Measurements from ENCODE around the gene TP53I11. TPM values are rescaled to one million over a fixed set of nuclear protein-coding genes. Genes with fewer than 3 reads are reported as not detected.

TP53I11 gene
- total and polyA plus RNA-seq, 10 donors, result 10.2 to 169 (median 96.2) TPM

- Histone ChIP-seq H3K36me3 (no peaks in the 10 kb centered on the region), H3K27me3 (replicated peaks in 1 of 7) (no peaks in the 10 kb centered on the region), H3K4me3 (no peak overlapping the region), H3K27ac (no peak overlapping the region), H3K9me3 (no peaks in the 10 kb centered on the region), H3K4me1 (peaks cover 0 to 10% (median 7%) of the 10 kb centered on the region in 6 donors)
- intact Hi-C loops (cut with DNase I; ENCODE audit: low total_unique reads), result loop anchor here (5.0 to 10.0 kb wide), 2 partner anchors 181 to 409 kb away; no protein-coding TSS in a partner anchor
- DNase-seq, result no peak
- TF ChIP-seq POLR2AphosphoS5 (IDR thresholded peaks at IDR 0.05) (no peak), POLR2A (IDR thresholded peaks at IDR 0.05) (no peak), CTCF (IDR thresholded peaks at IDR 0.05 in 8 of 11, conservative IDR thresholded peaks at IDR 0.05 in 3 of 11) (no peak)
- 76 to 87% (median 84%) methylated on average over 8 of the region's 8 CpGs for WGBS, 5 donors
Measured at GRCh38 chr11:44926036-44926435, 24.6 kb downstream of the TP53I11 start.

- Histone ChIP-seq H3K36me3 (peaks cover 0 to 5% (median 0%) of the 10 kb centered on the region in 6 donors), H3K9me3 (no peaks in the 10 kb centered on the region), H3K27me3 (replicated peaks in 1 of 7) (no peaks in the 10 kb centered on the region), H3K4me1 (peaks cover 0 to 10% (median 7%) of the 10 kb centered on the region in 6 donors), H3K27ac (no peak overlapping the region), H3K4me3 (no peak overlapping the region)
- intact Hi-C loops (cut with DNase I; ENCODE audit: low total_unique reads), result loop anchor here (10.0 kb wide), 1 partner anchor 411 kb away; no protein-coding TSS in a partner anchor
- no peak for DNase-seq
- WGBS, 5 donors, result 87 to 100% (median 94%) methylated on average over 3 of the region's 3 CpGs
- TF ChIP-seq POLR2A (IDR thresholded peaks at IDR 0.05), result no peak
- no peak for TF ChIP-seq CTCF (IDR thresholded peaks at IDR 0.05 in 8 of 11, conservative IDR thresholded peaks at IDR 0.05 in 3 of 11)
- TF ChIP-seq POLR2AphosphoS5 (IDR thresholded peaks at IDR 0.05), result no peak
Measured at GRCh38 chr11:44923806-44924205, 26.9 kb downstream of the TP53I11 start.

GRCh38 chr11:44923115-44923514 is 27.6 kb downstream of the TP53I11 start:
- 60 to 82% (median 63%) methylated on average over 7 of the region's 7 CpGs for whole genome bisulfite sequencing, 5 donors
- Histone ChIP-seq H3K27ac (no peak overlapping the region), H3K9me3 (no peaks in the 10 kb centered on the region), H3K36me3 (peaks cover 0 to 5% (median 0%) of the 10 kb centered on the region in 6 donors), H3K27me3 (replicated peaks in 1 of 7) (no peaks in the 10 kb centered on the region), H3K4me1 (peaks cover 0 to 10% (median 7%) of the 10 kb centered on the region in 6 donors), H3K4me3 (no peak overlapping the region)
- intact Hi-C loops (cut with DNase I; ENCODE audit: low total_unique reads), result loop anchor here (10.0 kb wide), 1 partner anchor 412 kb away; no protein-coding TSS in a partner anchor
- no peak for DNase-seq
- no peak for TF ChIP-seq CTCF (IDR thresholded peaks at IDR 0.05 in 8 of 11, conservative IDR thresholded peaks at IDR 0.05 in 3 of 11)
- no peak for TF ChIP-seq POLR2A (IDR thresholded peaks at IDR 0.05)
- TF ChIP-seq POLR2AphosphoS5 (IDR thresholded peaks at IDR 0.05), result no peak

GRCh38 chr11:44920451-44920850 is 30.2 kb downstream of the TP53I11 start:
- TF ChIP-seq POLR2A (IDR thresholded peaks at IDR 0.05) (no peak), POLR2AphosphoS5 (IDR thresholded peaks at IDR 0.05) (no peak), CTCF (IDR thresholded peaks at IDR 0.05 in 8 of 11, conservative IDR thresholded peaks at IDR 0.05 in 3 of 11) (no peak)
- H3K27ac ChIP-seq, result no peak overlapping the region
- peaks cover 0 to 5% (median 0%) of the 10 kb centered on the region in 6 donors for H3K36me3 ChIP-seq
- peaks cover 0 to 7% (median 0%) of the 10 kb centered on the region in 7 donors for H3K27me3 ChIP-seq (replicated peaks in 1 of 7)
- WGBS, 5 donors, result 80 to 92% (median 87%) methylated on average over 7 of the region's 7 CpGs
- intact Hi-C loops (cut with DNase I; ENCODE audit: low total_unique reads), result loop anchor here (10.0 kb wide), 1 partner anchor 414 kb away; no protein-coding TSS in a partner anchor
- no peak for DNase-seq
- no peak overlapping the region for H3K4me3 ChIP-seq
- H3K4me1 ChIP-seq, result peaks cover 17 to 21% (median 19%) of the 10 kb centered on the region in 6 donors
- no peaks in the 10 kb centered on the region for H3K9me3 ChIP-seq

Data from spleen (tissue), 11 donors.